ENCODE results near the gene PRDM16. TPM values are rescaled to one million over a fixed set of nuclear protein-coding genes. Genes with fewer than 3 reads are reported as not detected.

The PRDM16 gene
- total RNA-seq, 1 experiment from 2014 or later = not detected

- no peak for DNase-seq (ENCODE audit: unreplicated experiment)
- Mint-ChIP-seq H3K27me3 (ENCODE audit: insufficient read depth, unreplicated experiment) (no peaks in the 10 kb centered on the region), H3K36me3 (ENCODE audit: insufficient read depth, unreplicated experiment) (no peaks in the 10 kb centered on the region), H3K9me3 (ENCODE audit: unreplicated experiment) (peaks cover 8% of the 10 kb centered on the region), H3K27ac (ENCODE audit: low read depth, unreplicated experiment) (no peak overlapping the region), H3K4me3 (ENCODE audit: unreplicated experiment) (no peak overlapping the region), H3K4me1 (ENCODE audit: insufficient read depth, unreplicated experiment) (no peaks in the 10 kb centered on the region)
- no TSS peak for BruUV-seq (replicated peaks)
- ChIA-PET POLR2A (no interaction called here), CTCF (interaction anchor here (0.6 to 0.7 kb wide), 2 partner anchors 31 to 302 kb away, joined by 3 read pairs; no protein-coding TSS in a partner anchor)
- intact Hi-C loops (cut with micrococcal nuclease) = no loop called here
- no peak for TF ChIP-seq CTCF (IDR thresholded peaks at IDR 0.05; ENCODE audit: unreplicated experiment)
Observed at GRCh38 chr1:3277011-3277471, 208.0 kb downstream of the PRDM16 start.

GRCh38 chr1:3277623-3278022 lies 208.6 kb downstream of the PRDM16 start:
- Mint-ChIP-seq H3K27me3 (ENCODE audit: insufficient read depth, unreplicated experiment) (no peaks in the 10 kb centered on the region), H3K9me3 (ENCODE audit: unreplicated experiment) (peaks cover 8% of the 10 kb centered on the region), H3K27ac (ENCODE audit: low read depth, unreplicated experiment) (no peak overlapping the region), H3K36me3 (ENCODE audit: insufficient read depth, unreplicated experiment) (no peaks in the 10 kb centered on the region), H3K4me1 (ENCODE audit: insufficient read depth, unreplicated experiment) (no peaks in the 10 kb centered on the region), H3K4me3 (ENCODE audit: unreplicated experiment) (no peak overlapping the region)
- no peak for TF ChIP-seq CTCF (IDR thresholded peaks at IDR 0.05; ENCODE audit: unreplicated experiment)
- no TSS peak for BruUV-seq (replicated peaks)
- CTCF ChIA-PET = interaction anchor here (0.6 kb wide), 1 partner anchor 30 kb away, joined by 3 read pairs; no protein-coding TSS in a partner anchor
- POLR2A ChIA-PET = no interaction called here
- DNase-seq (ENCODE audit: unreplicated experiment) = no peak
- intact Hi-C loops (cut with micrococcal nuclease) = no loop called here

- H3K4me3 Mint-ChIP-seq (ENCODE audit: unreplicated experiment) = no peak overlapping the region
- no peak for DNase-seq (ENCODE audit: unreplicated experiment)
- H3K36me3 Mint-ChIP-seq (ENCODE audit: insufficient read depth, unreplicated experiment) = no peaks in the 10 kb centered on the region
- POLR2A ChIA-PET = no interaction called here
- intact Hi-C loops (cut with micrococcal nuclease) = no loop called here
- no TSS peak for BruUV-seq (replicated peaks)
- CTCF ChIA-PET = no interaction called here
- H3K9me3 Mint-ChIP-seq (ENCODE audit: unreplicated experiment) = peaks cover 14% of the 10 kb centered on the region
- no peaks in the 10 kb centered on the region for H3K4me1 Mint-ChIP-seq (ENCODE audit: insufficient read depth, unreplicated experiment)
- H3K27ac Mint-ChIP-seq (ENCODE audit: low read depth, unreplicated experiment) = no peak overlapping the region
- no peak for TF ChIP-seq CTCF (IDR thresholded peaks at IDR 0.05; ENCODE audit: unreplicated experiment)
- no peaks in the 10 kb centered on the region for H3K27me3 Mint-ChIP-seq (ENCODE audit: insufficient read depth, unreplicated experiment)
Observed at GRCh38 chr1:3278416-3279181, 209.6 kb downstream of the PRDM16 start.

GRCh38 chr1:3279182-3279470 lies 210.1 kb downstream of the PRDM16 start:
- peaks cover 16% of the 10 kb centered on the region for H3K9me3 Mint-ChIP-seq (ENCODE audit: unreplicated experiment)

More at GRCh38 chr1:3279182-3279470, 210.1 kb downstream of the PRDM16 start:
- no peak for DNase-seq (ENCODE audit: unreplicated experiment)
- Mint-ChIP-seq H3K27ac (ENCODE audit: low read depth, unreplicated experiment) (no peak overlapping the region), H3K36me3 (ENCODE audit: insufficient read depth, unreplicated experiment) (no peaks in the 10 kb centered on the region), H3K4me1 (ENCODE audit: insufficient read depth, unreplicated experiment) (no peaks in the 10 kb centered on the region), H3K4me3 (ENCODE audit: unreplicated experiment) (no peak overlapping the region), H3K27me3 (ENCODE audit: insufficient read depth, unreplicated experiment) (no peaks in the 10 kb centered on the region)
- BruUV-seq (replicated peaks) = no TSS peak
- ChIA-PET POLR2A (no interaction called here), CTCF (no interaction called here)
- intact Hi-C loops (cut with micrococcal nuclease) = no loop called here
- no peak for TF ChIP-seq CTCF (IDR thresholded peaks at IDR 0.05; ENCODE audit: unreplicated experiment)

Measured in MCF 10A (cell line).